Kasumi-1 (cell line): ENCODE results near the gene TMEM179.

ENCODE experiments used
- DNase-seq, 2 experiments: peaks; one replicate each; lab custom pipeline; 2025; lab: John Stamatoyannopoulos, UW

Gene TMEM179

DNA sequence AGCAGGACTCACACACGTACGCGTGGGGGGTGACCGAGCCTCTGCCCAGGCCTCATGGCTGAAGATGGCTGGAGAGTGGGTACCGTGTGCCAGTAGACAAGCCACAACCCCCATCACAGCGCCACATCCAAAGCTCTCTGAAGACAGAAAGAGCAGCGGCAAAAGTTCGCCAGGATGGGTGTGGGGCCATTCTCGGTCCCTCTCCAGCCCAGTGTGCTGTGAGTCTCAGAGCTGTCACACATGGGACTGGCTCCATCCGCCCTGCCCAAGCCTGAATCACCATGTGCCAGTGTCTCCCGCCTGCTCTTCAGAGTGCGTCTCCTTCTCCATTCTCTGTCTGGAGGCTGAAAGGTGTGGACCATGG, 5.7 kb downstream of the TMEM179 start:
- DNase-seq: no peak

DNA sequence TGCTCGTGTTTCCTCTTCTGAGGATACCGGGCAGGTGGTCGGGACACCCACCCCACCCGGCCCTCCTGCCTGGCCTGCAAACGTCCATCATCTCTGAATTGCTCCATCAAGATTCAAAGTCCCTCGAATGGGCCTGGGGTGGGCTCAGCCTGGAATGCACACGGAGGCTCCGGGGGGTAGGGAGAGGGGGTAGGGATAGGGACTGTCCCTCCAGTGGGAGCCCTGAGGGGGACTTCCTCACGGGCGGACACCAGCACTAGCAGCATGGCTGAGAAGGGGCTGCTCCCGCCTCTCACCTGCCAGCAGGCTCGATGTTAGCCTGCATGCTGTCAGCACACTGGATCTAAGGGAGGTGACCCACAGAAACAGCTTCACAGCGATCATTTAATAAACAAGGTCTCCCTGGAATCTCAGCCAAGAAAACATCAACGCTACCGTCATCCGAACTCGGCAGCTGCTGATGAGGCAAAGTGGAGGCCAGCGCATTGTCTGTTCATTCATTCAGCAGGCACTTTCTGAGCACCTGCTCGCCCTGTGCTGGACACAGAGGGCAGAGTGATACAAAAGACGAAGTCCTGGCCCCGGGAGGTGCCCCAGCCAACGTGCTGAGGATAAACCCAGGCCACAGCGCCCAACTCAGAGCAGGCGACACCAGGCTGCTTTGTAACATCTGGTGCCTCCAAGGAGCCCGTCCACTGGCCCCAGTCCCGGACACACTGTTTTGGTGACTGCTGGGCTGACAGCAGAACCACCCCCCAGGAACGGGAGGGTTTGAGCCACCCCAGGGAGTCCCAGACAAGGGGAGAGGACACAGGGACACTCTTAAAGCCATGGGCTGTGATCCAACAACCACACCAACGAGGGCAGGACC, 6.3 kb downstream of the TMEM179 start:
- no peak for DNase-seq

DNA sequence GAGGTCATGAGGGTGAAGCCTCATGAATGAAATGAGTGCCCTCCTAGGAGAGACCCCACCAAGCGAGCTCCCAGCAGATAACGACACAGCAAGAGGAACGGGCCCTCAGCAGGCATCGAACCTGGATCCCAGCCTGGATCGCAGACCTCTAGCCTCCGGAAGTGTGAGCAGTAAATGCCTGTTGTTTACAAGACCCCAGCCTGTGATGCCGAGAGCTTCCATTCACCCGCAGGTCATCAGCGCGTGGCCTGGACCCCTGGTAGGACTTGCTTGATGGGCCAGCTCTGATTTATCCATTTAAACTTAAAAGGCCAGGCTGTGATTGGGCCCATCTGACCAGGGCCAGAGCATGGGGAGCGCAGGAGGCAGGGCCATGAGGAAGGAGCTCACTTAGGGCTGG, 7.0 kb downstream of the TMEM179 start:
- no peak for DNase-seq

DNA sequence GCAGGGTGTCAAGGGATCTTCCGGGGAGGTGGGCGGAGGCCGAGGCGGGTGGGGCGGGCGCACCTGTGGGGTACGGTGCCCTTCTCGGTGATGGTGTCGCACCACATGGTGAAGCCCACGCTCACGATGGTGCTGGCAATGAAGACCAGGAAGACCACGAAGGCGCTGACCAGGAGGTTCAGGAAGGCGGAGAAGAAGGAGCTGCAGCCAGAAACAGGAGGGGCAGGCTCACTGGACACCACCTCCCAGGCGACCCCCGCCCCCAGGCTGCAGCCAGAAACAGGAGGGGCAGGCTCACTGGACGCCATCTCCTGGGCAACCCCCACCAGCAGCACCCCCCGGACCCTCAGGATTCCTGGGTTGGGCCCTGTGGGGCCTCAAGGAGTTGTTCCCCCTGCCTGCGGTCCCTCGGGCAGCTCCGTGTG, 7.6 kb downstream of the TMEM179 start:
- no peak for DNase-seq

DNA sequence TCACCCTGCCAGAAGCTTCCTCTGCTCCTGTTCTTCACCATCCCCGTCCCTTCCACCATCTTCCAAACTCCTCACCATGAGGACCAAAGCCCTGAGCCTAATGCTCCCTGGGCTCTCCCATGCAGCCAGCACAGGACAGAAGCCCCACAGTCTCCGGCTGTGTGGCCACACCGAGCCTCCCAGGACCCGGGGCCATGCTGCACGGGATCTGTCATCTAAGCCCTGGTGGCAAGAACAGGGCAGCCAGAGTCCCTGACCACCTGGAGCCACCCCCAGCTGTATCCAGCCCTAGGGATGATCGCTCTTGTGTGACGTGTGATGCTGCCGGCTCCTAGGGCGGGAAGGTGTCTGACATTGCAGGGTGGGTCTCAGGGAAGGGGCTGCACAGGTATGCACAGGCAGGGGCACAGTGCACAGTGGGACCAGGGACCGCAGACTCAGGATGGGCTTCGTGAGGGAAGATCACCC, 8.1 kb downstream of the TMEM179 start:
- no peak for DNase-seq

DNA sequence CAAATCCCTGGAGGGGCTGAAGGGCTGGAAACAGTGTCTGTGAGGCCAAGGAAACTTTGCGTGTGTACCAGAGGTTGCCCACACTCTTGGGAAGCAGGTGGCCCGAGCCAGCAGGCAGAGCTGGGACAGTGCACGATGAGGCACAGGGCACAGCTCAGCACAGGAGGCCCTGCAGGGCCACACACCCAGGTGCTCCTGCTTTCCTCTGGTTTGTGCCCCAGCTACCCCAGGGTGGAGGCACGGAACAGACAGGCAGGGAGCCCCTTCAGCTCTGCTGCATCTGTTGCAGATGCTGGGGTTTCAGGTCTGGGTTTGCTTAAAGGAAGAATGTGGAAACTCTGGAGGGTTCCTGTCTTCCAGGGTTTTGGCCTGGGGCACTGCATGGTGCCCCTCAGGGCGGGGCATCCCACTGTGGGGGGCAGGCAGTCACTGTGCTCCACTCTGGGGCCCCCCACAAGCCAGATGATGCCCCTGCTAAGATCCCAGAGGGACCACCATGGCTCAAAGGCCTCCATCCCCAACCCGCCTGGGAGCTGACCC, 8.6 kb downstream of the TMEM179 start:
- no peak for DNase-seq

DNA sequence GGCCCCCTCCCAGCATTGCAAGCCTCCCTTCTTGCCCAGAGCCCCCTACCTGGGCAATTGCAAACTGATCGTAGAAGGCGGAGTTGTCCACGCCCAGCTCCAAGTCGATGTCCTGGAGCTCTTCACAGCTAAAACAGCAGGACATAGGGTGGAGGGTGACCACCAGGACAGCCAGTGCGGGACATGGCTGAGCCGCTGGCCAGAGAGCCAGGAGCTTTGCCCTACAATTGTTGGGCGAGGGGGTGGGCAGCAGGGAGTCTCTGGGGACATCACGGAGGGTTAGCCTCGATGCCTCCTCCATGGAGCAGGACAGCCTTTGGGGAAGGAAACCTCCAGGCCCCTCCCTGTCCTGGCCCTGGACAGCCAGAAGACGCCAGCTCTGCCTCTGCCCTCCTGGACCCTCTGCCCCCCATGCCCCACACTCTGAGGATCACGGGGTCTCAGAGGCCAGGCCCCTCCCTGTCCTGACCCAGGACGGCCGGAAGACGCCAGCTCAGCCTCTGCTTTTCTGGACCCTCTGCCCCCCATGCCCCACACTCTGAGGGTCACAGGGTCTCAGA, 9.4 kb downstream of the TMEM179 start:
- no peak for DNase-seq

DNA sequence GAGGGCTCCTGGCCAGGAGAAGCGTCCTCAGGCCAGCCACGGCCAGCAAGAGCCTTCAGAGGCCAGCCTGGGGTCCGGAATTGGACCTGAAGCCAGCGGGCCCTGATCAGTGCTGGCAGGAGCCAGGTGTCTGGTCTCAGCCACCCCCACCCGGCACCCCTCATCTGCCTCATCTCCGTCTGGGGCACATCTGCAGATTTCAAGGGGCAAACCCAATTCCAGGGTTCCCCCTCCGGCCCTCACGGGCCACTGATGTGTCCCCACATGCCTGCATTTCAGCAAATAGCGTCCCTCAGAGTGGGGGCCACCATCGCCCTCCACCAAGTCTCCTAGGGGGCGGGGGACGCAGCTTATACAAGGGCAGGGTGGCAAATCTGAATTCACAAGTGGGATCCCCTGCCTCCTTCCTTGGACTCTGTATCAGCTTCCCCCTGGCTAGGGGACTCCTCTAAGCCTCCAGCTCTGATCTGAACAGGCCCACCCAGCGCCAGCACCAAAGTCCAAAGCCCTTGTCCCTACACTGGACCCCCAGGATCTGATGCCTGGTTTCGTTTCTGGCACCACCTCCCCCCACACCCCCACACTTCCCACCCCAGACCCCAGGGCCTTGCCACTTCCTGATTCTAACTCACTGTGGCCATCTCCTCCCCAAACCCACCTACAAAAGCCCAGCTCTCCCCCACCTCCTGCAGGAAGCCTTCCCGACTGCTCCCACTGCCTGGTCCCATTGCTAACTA, 10.1 kb downstream of the TMEM179 start:
- no peak for DNase-seq

DNA sequence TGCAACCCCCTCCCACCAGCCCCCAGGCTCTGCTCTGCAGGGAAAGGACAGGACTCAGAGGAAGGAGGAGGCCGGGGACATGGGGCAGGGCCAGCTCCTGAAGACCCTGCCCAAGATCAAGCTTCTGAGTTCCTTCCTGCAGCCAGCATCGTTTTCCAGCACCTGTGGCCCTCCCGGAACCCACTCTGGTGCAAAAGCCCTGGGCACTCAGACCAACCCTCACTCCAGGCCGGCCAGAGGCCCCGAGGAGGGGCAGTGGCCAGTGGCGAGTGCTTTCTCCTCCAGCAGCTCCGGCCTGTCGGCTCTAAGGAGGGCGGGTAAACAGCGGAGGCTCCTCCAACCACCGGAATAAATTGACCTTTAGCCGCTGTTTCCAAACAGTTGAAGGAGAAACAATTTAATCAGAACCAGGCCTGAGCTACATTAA, 10.8 kb downstream of the TMEM179 start:
- DNase-seq: no peak

DNA sequence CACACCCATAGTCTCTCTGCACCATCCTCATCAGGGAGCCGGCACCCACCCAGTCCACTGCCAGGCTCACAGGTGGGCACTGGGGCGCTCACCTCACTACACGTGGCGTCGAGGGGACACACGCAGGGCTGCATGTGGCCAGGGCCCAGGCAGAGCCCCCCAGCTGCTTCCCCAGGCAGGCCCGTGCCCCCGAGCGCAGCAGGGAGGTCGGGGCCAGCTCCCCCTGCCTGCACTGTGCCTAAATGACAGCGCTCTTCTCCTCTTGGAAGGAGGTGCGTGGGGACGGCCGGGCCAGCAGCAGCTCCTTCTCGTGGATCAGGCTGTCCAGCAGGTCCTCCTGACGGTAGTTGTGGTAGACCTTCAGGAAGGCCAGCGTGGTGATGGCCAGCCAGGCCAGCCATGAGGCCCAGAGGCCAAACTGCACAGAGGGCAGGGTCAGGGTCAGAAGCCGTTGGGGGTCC, 11.3 kb downstream of the TMEM179 start:
- no peak for DNase-seq

DNA sequence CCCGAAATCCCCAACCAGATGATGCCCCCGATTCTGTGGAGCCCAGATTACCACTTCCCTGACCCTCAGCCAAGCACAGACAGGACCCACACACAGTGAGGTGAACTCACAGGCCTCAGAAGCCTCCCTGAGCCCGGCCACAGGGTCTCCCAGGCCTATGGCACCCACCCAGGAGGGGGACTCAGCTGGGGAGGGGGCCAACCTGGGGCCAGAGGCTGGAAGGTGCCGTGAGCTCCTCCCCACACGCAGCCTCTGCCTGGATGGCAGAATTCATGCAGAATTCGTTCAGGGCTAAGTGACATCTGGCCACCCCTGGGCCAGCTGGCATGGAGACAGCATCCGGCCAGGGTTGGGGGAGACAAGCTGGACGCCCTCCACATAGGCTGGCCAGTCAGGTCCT, 11.8 kb downstream of the TMEM179 start:
- no peak for DNase-seq

DNA sequence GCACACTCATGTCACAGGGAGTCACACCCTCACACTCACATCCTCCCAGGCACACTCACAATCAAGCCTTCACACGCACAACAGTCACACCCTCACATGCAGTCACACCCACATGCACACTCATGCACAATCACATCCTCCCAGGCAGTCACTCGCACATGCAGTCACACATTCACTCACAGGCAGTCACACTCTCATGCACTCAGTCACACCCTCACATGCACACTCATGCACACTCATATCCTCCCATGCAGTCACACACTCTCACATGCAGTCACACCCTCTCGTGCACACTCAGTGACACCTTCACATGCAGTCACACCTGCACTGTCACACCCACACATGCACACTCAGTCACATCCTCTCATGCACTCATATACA, 12.3 kb downstream of the TMEM179 start:
- no peak for DNase-seq

DNA sequence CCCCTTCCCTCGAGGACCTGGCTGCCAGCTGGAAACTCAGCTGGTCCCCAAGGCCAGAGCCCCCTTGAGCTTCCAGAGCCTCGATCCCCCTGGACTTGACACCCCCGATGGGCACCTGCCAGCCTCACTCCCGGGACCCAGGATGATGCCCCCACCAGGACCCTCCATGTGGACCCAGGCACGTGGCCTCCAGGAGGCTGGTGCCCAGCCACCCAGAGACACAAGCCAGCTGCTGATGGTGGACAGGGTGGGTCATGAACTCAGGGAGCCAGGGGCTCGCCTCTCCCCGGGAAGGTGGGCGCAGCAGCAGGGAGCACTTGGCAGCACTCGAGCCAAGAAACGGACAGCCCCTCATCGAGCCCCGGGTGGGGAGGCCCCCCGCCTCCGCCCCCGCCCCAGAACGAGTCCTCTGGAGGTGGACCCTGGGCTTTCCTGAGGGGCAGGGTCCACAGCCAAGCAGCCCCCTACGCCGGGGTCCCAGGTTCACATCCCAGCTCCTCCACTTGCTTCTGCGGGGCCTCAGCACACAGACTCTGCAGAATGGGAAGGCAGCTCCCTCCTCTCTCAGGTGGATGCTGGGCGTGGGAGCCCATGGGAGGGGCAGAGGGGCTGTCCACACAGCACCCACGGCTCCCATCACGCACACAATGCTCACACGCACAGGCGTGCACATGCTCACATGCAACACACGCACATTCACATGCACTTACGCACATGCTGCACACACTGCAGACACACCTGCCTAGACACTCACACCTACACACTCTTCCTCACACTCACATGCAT, 12.9 kb downstream of the TMEM179 start:
- DNase-seq: no peak

DNA sequence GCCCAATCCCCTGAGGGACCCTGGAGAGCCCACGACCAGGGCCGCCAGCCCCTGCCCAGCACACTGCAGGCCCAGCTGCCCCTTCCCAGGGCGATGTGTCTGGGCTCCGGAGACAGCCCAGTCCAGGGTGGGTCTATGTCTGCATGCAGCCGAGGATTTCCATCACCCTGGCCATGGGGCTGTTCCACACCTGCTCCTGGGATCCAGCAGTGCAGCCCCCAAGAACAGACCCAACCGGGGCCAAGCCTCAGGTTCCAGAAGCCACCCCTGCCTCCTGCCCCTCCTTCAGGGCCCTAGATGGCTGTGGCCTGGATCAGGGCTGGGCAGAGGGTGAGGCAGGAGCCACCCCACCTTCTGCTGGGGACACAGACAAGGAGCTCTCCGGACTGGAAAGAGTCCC, 13.5 kb downstream of the TMEM179 start:
- no peak for DNase-seq

DNA sequence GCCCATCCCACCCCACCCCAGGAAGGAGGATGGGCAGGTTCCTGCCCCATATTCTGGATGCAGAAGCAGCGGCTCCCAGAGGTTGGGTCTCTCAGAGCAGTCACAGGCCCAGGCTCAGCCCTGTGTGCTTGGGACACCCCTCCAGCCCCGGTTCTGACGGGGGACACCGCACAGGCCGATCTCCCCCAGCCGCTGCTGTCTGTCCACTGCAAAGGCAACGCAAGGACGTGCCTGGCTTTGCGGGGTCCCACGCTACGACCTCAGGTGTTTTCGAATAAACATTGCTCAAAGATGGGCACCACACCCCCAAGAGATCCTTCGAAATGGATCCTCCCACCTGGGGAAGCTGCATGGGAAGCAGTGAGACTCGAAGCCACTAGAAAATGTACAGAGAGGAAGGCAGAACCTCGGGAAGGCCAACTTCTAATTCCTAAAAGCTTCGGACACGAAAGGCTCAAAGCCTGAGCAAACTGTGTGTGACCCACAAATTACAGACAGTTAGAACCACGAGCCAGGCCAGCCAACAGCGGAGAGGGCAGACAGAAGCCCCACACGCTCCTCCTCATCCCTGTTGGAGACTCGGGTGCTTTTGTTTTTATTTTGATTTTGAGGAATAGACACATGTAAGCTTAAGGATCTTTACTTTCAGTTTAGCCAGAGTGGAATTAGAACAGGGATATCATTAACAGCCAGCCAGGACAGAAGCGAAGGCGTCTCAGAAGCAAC, 14.2 kb downstream of the TMEM179 start:
- DNase-seq: no peak

DNA sequence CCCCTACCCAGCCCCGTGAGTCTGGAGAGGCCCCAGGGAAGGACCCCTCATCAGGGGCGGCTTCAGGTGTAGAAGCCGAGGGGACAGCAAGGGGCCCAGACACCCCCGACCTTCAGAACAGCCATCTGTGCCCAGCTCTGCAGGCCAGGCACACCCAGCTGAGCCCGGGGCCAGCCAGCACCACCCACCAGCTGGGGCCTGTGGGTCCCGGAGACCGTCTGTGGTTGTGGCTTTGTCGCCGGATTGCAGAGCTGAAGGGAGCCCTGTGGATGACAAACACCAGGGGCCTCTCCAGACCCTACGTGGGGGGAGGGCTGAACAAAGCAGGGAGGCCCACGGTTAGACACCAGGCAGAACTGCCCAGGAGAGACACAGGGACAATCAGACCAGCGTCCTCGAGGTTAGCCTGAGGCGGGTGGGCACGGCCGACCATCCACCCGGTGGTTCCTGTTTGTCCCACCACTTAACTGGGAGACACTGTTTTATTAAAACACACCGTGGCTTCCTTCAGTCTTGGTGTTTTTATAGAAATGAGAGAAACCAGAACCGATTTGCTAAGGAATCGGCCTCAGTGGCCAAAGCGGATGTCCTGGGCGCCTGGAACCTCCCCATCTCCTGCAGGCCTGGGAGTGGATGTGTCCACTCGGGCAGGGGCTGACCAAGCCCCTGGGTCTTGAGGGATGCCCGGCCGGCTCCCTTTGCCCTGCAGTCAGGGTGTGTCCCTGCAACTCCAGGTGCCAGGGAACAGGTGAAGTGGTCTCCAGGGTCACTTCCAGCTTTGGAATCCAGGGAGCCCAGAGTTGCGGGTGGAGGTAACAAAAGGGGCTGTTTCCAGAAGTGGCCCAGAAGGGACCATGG, 15.0 kb downstream of the TMEM179 start:
- DNase-seq: no peak

DNA sequence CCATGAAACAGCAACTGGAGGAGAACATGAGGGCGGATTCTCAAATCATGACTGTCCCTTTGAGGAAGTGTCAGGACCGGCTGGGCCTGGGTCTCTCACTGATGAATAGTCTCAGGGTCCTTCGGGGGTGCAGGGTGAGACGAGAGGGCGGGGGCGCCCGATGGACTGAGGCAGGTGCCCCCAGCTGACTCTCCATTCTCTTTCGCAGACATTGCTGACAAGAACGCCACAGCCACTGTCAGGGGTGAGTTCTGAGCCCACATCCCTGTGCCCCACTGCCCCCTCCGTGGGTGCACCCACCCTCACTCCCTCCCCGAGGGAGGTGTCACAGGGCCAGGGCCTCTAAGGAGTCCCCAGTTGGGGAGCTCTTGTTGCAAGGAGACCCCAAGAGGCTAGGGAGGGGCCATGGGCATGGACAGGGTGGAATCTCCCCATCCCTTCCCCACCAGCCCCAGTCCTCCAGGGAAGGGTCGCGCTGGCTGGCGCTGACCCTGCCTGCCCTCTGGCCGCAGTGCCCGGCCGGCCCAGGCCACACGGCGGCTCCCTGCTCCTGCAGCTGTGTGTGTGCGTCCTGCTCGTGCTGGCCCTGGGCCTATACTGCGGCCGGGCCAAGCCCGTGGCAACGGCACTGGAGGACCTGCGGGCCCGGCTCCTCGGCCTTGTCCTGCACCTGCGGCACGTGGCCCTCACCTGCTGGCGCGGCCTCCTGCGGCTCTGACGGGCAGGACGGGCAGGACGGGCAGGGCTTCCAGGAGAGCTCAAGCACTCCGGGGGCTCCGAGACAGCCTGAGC, 16.3 kb downstream of the TMEM179 start:
- no peak for DNase-seq

DNA sequence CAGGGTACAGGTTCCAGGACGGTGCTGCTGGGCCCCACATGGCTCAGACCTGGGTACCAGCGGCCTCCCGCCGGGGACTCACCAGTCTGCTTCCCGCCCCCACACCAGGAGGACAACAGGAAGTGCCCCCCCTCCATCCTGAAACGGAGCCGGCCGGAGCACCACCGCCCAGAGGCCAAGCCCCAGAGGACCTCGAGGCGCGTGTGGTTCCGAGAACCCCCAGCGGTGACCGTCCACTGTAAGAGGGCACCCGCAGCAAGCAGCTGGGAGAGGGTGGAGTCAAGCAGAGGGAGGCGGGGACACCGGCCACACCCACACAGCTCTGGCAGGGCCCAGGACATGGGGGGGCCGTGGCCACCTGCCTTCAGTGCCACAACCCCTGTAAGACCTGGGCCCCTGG, 16.9 kb downstream of the TMEM179 start:
- DNase-seq: no peak
